Common myeloid progenitor, CD34-positive (primary cell): Measurements from ENCODE around the gene PPDPF.
"Not testable (repeated sequence)": the region's sequence is repeated elsewhere in the genome, so short reads cannot be mapped to it uniquely, and the experiment has no call there.

ENCODE experiments used
- CTCF ChIA-PET: fragments of 350-600 bp; sonication (Branson Sonifier 250); formaldehyde crosslinking; loops from one replicate; lab custom pipeline; 2021; ENCODE audit warnings: antibody characterized with exemption; lab: Charles Lee
- POLR2A ChIA-PET: fragments of 350-600 bp; sonication (Branson Sonifier 250); formaldehyde crosslinking; loops from one replicate; lab custom pipeline; 2021; ENCODE audit warnings: antibody characterized with exemption; lab: Charles Lee
- DNase-seq, 3 donors: peaks; one replicate each; pipeline versions ENCODE4 v3.0.0 to v3.0.0-alpha.2; 2013
- H3K27ac ChIP-seq, 2 experiments: 1 replicate in 1 of 2; 2 replicates in 1 of 2; pipeline ENCODE4 v1.7.0; 2013; ENCODE audit warnings: inconsistent platforms in 2 of 2, low read length in 2 of 2, mild to moderate bottlenecking in 2 of 2, low read depth in 1 of 2, moderate library complexity in 1 of 2; ENCODE audit not compliant: severe bottlenecking in 2 of 2, insufficient read depth in 1 of 2, poor library complexity in 1 of 2
- H3K27me3 ChIP-seq, 5 experiments: replicated peaks in 2 of 5; 1 replicate in 3 of 5; 2 replicates in 2 of 5; pipeline versions ENCODE4 v1.6.1 to v1.7.0; 2013; ENCODE audit warnings: low read length in 4 of 5, mild to moderate bottlenecking in 2 of 5, moderate library complexity in 2 of 5, inconsistent platforms in 1 of 5; ENCODE audit not compliant: insufficient read depth in 5 of 5, control insufficient read depth in 4 of 5
- H3K36me3 ChIP-seq, 4 experiments: 1 replicate in 2 of 4; 2 replicates in 2 of 4; pipeline versions ENCODE4 v1.6.1 to v1.7.0; 2013; ENCODE audit warnings: low read length in 3 of 4, control low read depth in 1 of 4, mild to moderate bottlenecking in 1 of 4; ENCODE audit not compliant: control insufficient read depth in 4 of 4, insufficient read depth in 4 of 4
- H3K4me1 ChIP-seq, 4 experiments: 1 replicate in 3 of 4; 2 replicates in 1 of 4; pipeline versions ENCODE4 v1.6.1 to v1.7.1; 2013; ENCODE audit warnings: low read length in 3 of 4, mild to moderate bottlenecking in 3 of 4, control low read depth in 1 of 4, inconsistent platforms in 1 of 4, moderate library complexity in 1 of 4; ENCODE audit not compliant: control insufficient read depth in 4 of 4, insufficient read depth in 4 of 4; ENCODE audit errors: control extremely low read depth in 1 of 4
- H3K4me3 ChIP-seq, 7 experiments: 1 replicate in 4 of 7; 2 replicates in 3 of 7; pipeline versions ENCODE4 v1.5.1 to v1.7.0; 2013; ENCODE audit warnings: mild to moderate bottlenecking in 7 of 7, low read length in 6 of 7, moderate library complexity in 6 of 7, inconsistent platforms in 2 of 7, low read depth in 2 of 7, control low read depth in 1 of 7; ENCODE audit not compliant: insufficient read depth in 4 of 7, control insufficient read depth in 1 of 7; ENCODE audit errors: extremely low read depth in 1 of 7
- H3K9me3 ChIP-seq, 5 experiments: 1 replicate in 4 of 5; 2 replicates in 1 of 5; pipeline versions ENCODE4 v1.6.1 to v1.7.1; 2013; ENCODE audit warnings: low read length in 4 of 5, mild to moderate bottlenecking in 2 of 5, inconsistent platforms in 1 of 5, low read depth in 1 of 5, moderate library complexity in 1 of 5; ENCODE audit not compliant: control insufficient read depth in 4 of 5, insufficient read depth in 2 of 5; ENCODE audit errors: control extremely low read depth in 1 of 5
- WGBS: methylation state at CpG from one replicate; pipeline ENCODE4 v1.1.5; 2013; ENCODE audit not compliant: insufficient coverage; 5-methylcytosine and 5-hydroxymethylcytosine counted together

Gene PPDPF

GRCh38 chr20:63475209-63475608 is 45.4 kb upstream of the PPDPF start:
- Histone ChIP-seq H3K9me3 (no peaks in the 10 kb centered on the region), H3K36me3 (no peaks in the 10 kb centered on the region), H3K27ac (no peak overlapping the region), H3K27me3 (peaks cover 0 to 95% (median 32%) of the 10 kb centered on the region in 5 experiments), H3K4me1 (peaks cover 0 to 16% (median 9%) of the 10 kb centered on the region in 4 experiments), H3K4me3 (no peak overlapping the region)
- ChIA-PET POLR2A (no interaction called here), CTCF (interaction anchor here (1.4 kb wide), 2 partner anchors 21 to 30 kb away, joined by 3 to 5 read pairs; no protein-coding TSS in a partner anchor)
- peak in 2 of 3 donors; percentile 56 to 63 for DNase-seq
- 15% methylated on average over 7 of the region's 16 CpGs for WGBS

DNA sequence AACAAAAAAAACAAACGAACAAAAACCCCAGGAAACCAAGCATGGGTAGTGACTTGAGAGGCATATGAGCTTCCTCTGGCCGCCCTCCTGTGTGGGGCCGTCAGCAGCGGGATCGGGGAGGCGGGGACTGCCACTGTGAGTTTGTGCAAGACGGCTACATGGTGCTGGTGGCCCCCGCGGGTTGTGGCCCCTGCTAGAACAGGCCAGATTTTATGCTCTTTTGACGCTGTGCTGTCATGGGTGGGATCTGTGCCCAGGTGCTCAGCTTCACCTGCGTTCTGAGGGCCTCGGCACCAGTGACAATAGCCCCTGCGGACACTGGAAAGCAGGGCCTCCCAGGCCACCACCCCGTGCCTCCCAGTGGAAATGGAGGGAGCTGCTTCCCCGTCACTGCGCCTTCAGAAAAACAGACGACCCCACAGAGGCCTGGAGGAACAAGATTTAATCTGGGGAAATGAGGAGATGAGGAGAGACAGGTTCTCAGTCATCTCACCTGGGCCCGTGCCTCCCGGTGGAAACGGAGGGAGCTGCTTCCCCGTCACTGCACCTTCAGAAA is 43.4 kb upstream of the PPDPF start:
- no peaks in the 10 kb centered on the region for H3K36me3 ChIP-seq
- no peaks in the 10 kb centered on the region for H3K9me3 ChIP-seq
- no peak overlapping the region for H3K4me3 ChIP-seq
- ChIA-PET POLR2A (interaction anchor here (0.6 kb wide), 1 partner anchor 19 kb away, joined by 3 read pairs; no protein-coding TSS in a partner anchor), CTCF (interaction anchor here (1.5 kb wide), 1 partner anchor 20 kb away, joined by 4 read pairs; no protein-coding TSS in a partner anchor)
- H3K27ac ChIP-seq = no peak overlapping the region
- H3K27me3 ChIP-seq = peaks cover 0 to 90% (median 32%) of the 10 kb centered on the region in 5 experiments
- H3K4me1 ChIP-seq = peaks cover 0 to 10% (median 6%) of the 10 kb centered on the region in 4 experiments
- DNase-seq = no peak
- WGBS = 52% methylated on average over 15 of the region's 21 CpGs

GRCh38 chr20:63477944-63478343 is 42.6 kb upstream of the PPDPF start:
- peaks cover 0 to 12% (median 5%) of the 10 kb centered on the region in 4 experiments for H3K4me1 ChIP-seq
- peaks cover 0 to 94% (median 32%) of the 10 kb centered on the region in 5 experiments for H3K27me3 ChIP-seq
- no peaks in the 10 kb centered on the region for H3K36me3 ChIP-seq
- 77% methylated on average over 14 of the region's 17 CpGs for WGBS
- H3K9me3 ChIP-seq = no peaks in the 10 kb centered on the region
- ChIA-PET CTCF (interaction anchor here (0.5 to 1.5 kb wide), 2 partner anchors 19 to 272 kb away, joined by 3 to 4 read pairs; no protein-coding TSS in a partner anchor), POLR2A (no interaction called here)
- H3K27ac ChIP-seq = no peak overlapping the region
- DNase-seq = no peak
- no peak overlapping the region for H3K4me3 ChIP-seq

- ChIA-PET POLR2A (no interaction called here), CTCF (interaction anchor here (1.5 kb wide), 1 partner anchor 18 kb away, joined by 4 read pairs; no protein-coding TSS in a partner anchor)
- H3K4me1 ChIP-seq = peaks cover 0 to 16% (median 7%) of the 10 kb centered on the region in 4 experiments
- DNase-seq = no peak
- no peaks in the 10 kb centered on the region for H3K36me3 ChIP-seq
- peaks cover 0 to 91% (median 30%) of the 10 kb centered on the region in 5 experiments for H3K27me3 ChIP-seq
- no peaks in the 10 kb centered on the region for H3K9me3 ChIP-seq
- WGBS = 90% methylated on average over 29 of the region's 34 CpGs
- no peak overlapping the region for H3K27ac ChIP-seq
- no peak overlapping the region for H3K4me3 ChIP-seq
These were observed 41.9 kb upstream of the PPDPF start for GRCh38 chr20:63478346-63479302.

- DNase-seq, H3K4me1 ChIP-seq, CTCF ChIA-PET, H3K27ac ChIP-seq, H3K4me3 ChIP-seq, H3K36me3 ChIP-seq, H3K9me3 ChIP-seq, POLR2A ChIA-PET: not testable (repeated sequence)
- peaks cover 0 to 85% (median 24%) of the 10 kb centered on the region in 5 experiments for H3K27me3 ChIP-seq
- 80% methylated on average over 21 of the region's 32 CpGs for WGBS
These were observed 40.7 kb upstream of the PPDPF start for GRCh38 chr20:63479695-63480419.

- CTCF ChIA-PET = interaction anchor here (1.1 to 1.6 kb wide), 2 partner anchors 12 to 15 kb away, joined by 3 read pairs; no protein-coding TSS in a partner anchor
- POLR2A ChIA-PET = no interaction called here
- Histone ChIP-seq H3K4me1 (peaks cover 0 to 7% (median 3%) of the 10 kb centered on the region in 4 experiments), H3K4me3 (no peak overlapping the region), H3K27ac (no peak overlapping the region), H3K36me3 (no peaks in the 10 kb centered on the region), H3K9me3 (peaks cover 0 to 4% (median 0%) of the 10 kb centered on the region in 5 experiments), H3K27me3 (peaks cover 0 to 76% (median 18%) of the 10 kb centered on the region in 5 experiments)
- WGBS = 58% methylated on average over 12 of the region's 12 CpGs
- no peak for DNase-seq
These were observed 39.1 kb upstream of the PPDPF start for GRCh38 chr20:63481503-63481902.
